C4-2B (cell line): ENCODE data around the gene GLP1R.

ENCODE experiments used
- H3K27ac ChIP-seq: fragments of 450-650 bp; 2 replicates; pipeline ENCODE4 v1.5.1; 2017
- ZFX ChIP-seq: fragments of 450-650 bp; IDR thresholded peaks from 2 replicates; pipeline ENCODE4 v1.6.1; 2017
- TF ChIP-seq, protein P1 (sequence below): fragments of 450-650 bp; conservative IDR thresholded peaks from 2 replicates; pipeline ENCODE4 v1.5.1; 2017; ENCODE audit warnings: mild to moderate bottlenecking

The GLP1R gene

DNA sequence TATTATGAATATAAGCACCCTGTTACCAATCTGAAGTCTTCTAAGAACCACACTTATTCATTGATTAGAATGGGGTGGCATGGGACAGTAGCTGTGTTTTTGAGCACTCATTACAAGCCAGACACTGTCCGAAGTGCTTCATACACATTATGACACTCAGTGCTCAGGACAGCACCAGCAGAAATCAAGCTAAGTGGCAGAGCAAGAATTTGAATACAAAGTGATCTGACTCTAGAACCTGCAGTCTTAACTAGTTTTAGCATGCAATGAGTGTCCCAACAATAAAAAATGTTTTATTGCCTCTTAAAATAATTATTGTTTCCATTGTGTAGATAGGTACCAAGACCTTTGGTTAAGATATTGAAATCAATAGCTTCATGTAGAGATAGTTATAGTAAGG lies 39.1 kb upstream of the GLP1R start:
- TF ChIP-seq, protein P1, sequence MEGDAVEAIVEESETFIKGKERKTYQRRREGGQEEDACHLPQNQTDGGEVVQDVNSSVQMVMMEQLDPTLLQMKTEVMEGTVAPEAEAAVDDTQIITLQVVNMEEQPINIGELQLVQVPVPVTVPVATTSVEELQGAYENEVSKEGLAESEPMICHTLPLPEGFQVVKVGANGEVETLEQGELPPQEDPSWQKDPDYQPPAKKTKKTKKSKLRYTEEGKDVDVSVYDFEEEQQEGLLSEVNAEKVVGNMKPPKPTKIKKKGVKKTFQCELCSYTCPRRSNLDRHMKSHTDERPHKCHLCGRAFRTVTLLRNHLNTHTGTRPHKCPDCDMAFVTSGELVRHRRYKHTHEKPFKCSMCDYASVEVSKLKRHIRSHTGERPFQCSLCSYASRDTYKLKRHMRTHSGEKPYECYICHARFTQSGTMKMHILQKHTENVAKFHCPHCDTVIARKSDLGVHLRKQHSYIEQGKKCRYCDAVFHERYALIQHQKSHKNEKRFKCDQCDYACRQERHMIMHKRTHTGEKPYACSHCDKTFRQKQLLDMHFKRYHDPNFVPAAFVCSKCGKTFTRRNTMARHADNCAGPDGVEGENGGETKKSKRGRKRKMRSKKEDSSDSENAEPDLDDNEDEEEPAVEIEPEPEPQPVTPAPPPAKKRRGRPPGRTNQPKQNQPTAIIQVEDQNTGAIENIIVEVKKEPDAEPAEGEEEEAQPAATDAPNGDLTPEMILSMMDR, result no peak
- no peak for TF ChIP-seq ZFX
- no peak overlapping the region for H3K27ac ChIP-seq

DNA sequence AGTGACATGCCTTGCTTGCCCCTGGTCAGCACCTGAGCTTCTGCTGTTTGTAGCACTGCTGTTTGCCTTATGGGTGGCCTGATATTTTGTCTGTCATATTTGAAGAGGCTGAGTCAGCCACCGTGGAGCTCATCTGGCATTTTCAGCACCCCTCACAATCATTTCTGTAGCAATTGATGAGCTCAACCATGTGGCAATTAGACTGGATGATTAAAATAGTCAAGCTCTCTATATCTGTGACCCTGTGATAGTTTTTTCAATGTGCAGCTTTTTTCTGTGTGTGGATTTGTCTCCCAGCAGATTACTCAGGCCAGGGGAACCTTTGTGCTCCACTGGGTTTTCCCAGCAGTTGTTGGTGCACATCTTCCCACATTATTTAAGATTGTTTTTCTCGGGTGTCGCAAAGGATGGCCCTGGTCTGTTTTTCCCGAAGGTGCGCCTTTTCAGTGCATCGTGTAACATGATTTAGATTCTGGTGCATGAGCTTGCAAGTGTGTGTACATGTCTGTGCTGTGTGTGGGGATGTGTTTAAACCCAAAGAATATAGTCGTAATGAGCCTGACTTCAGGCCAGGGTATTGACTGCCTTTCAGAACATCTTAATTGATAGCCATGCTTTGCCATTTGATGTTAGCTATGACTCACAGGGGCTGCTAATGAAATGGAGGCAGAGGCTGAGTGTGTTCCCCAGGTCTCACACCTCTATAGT lies 31.6 kb upstream of the GLP1R start:
- no peak overlapping the region for H3K27ac ChIP-seq
- TF ChIP-seq, protein P1, result no peak
- no peak for TF ChIP-seq ZFX

DNA sequence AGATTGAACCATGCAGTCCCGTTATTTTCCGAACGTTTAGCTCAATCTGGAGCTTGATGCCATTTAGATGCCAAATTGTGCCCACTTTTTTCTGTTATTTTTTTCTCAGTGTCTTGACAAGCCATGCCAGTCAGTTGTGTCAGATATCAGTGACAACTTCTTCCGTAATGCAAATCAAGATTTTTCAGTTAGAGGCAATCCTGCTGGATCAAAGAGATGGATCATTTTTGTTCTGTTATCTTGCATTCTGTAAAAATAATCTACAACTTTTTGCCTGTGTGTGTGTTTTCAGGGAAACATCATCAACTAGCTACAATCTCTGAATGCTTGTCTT lies 31.1 kb upstream of the GLP1R start:
- TF ChIP-seq, protein P1, result no peak
- TF ChIP-seq ZFX, result no peak
- H3K27ac ChIP-seq, result no peak overlapping the region

DNA sequence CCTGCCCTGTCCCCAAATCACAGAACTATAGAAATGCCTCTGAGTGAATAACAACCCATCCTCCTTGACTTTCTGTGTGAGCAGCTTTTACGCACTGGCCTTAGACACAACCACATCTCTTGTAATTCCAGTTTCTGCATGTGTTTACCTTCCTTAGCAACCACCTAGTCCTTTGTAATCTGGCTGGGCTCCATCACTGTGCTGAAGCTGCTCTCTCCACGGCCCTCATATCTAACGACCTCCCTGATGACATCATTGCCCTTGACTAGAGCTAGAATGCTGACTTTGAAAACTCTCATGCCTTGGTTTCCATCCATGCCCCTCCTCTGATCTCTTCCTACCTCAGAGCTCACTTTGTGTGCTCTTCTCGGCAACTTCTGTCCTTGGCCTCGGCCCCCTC lies 30.5 kb upstream of the GLP1R start:
- TF ChIP-seq, protein P1, result no peak
- no peak for TF ChIP-seq ZFX
- H3K27ac ChIP-seq, result no peak overlapping the region

- TF ChIP-seq ZFX, result no peak
- TF ChIP-seq, protein P1, result no peak
- H3K27ac ChIP-seq, result no peak overlapping the region
These were observed 28.4 kb upstream of the GLP1R start for GRCh38 chr6:39020136-39020535.

DNA sequence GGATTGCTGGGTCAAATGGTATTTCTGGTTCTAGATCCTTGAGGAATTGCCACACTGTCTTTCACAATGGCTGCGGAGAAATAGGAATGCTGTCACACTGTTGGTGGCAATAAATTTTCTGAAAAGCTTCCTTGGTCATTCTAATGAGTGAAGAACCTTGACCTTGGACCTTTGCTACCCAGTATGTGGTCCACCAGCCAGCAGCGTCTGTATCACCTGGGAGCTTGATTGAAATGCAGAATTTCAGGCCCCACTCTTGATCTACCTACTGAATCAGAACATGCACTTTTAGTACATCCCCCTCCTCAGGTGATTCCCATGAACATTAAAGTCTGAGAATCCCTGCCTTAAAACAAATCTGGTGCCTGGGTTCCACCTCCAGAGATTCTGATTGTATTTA lies 27.5 kb upstream of the GLP1R start:
- H3K27ac ChIP-seq, result no peak overlapping the region
- TF ChIP-seq ZFX, result no peak
- TF ChIP-seq, protein P1, result no peak

GRCh38 chr6:39021779-39022178 lies 26.8 kb upstream of the GLP1R start:
- no peak for TF ChIP-seq ZFX
- TF ChIP-seq, protein P1, result no peak
- H3K27ac ChIP-seq, result no peak overlapping the region
